GM12892 (cell line): Measurements from ENCODE around the gene ATRIP.

ENCODE experiments used
- POLR2A ChIP-seq: IDR thresholded peaks from 2 replicates; pipeline ENCODE4 v1.6.1; 2011; ENCODE audit warnings: low read depth, low read length, control low read depth
- POLR2AphosphoS5 ChIP-seq: IDR thresholded peaks from 2 replicates; pipeline ENCODE4 v1.6.1; 2011; ENCODE audit warnings: low read depth, low read length, control low read depth
- TAF1 ChIP-seq: IDR thresholded peaks from 2 replicates; pipeline ENCODE4 v1.6.1; 2011; ENCODE audit warnings: low read depth, mild to moderate bottlenecking, control low read depth, low read length, borderline replicate concordance

DNA sequence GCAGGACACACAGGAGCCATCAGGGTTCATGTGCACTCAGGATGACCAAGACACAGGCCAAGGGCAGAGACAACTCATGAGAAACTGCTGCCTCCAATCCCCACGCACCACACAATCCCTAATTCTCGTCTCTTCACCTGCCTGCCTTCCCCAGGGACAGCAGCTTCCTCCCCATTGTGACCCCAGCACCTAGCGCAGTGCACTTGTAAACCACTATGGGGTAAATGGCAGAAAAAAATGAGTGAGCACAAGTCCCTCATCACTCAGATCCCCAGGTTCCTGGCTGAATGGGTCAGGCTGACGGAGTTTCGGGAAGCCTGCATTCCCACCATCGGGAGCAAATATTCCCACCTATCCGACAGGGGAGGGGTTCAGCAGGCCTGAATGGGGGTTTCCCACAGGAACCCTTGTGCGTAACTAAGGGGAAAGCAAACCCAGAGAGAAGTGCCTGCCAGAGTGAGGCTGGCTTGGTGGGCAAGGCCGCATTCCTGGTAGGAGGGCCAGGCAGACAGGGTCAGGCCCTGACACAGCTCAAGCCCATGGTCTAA is 35.4 kb upstream of the ATRIP start:
- TF ChIP-seq TAF1 (no peak), POLR2A (no peak), POLR2AphosphoS5 (no peak)
